Measurements from ENCODE around the gene COG2.
"Not testable (repeated sequence)": the region's sequence is repeated elsewhere in the genome, so short reads cannot be mapped to it uniquely, and the experiment has no call there.

The COG2 gene

DNA sequence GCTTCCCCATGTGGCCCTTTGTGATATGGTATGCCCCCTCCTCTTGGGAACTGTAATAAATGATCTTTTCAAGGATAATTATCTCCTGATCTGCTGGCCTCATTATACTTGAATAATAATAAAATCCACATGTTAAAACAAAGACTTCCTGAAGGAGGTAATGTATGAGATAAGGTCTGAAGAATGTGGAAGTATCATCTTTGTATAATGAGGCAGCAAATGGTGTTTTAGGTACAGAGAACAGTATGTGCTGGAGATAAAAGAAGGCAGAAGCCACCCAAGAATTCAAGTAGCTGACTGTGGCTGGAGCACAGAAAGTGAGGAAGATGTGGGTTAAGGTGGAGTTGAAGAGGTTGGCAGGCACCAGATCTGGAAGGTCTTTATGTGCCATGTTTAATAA is 12.8 kb upstream of the COG2 start:
- no peak for DNase-seq

DNA sequence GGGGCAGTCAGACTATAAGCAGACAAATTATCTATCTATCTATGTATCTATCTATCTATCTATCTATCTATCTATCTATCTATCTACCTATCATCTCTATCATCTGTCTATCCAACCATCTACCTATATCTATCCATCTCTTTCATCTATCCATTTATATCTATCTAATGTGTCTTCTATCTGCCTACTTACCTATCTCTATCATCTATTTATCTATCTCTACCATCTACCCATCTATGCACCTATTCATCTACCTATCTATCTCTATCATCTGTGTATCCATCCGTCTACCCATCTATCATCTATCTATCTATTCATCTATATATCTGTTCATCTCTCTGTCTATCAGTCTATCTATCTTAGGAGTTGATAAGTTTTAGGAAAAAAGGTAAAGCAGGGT is 10.8 kb upstream of the COG2 start:
- no peak for DNase-seq

DNA sequence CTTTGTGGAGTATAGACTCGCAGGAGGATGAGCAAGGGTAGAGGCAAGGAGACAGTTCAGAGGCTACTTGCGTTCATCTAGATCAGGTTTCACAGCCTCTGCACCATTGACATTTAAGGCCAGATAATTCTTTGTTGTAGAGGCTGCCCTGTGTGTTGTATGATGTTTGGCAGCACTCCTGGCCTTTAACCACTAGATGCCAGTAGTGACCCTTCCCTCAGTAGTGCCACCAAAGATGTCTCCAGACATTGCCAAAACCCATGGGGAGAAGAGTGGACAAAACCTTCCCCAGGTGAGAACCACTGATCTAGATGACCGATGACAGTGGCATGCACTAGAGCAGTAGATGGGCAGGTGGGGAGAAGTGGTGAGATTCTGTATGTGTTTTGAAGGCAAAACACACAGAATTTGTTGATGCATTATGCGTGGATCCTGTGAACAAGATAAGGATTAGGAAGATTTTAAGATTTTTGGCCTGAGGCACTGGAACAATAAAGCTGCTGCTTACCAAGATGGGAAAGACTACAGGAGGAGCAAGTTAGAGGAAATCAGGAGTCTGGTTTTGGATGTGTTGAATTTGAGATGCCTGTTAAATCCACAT is 9.9 kb upstream of the COG2 start:
- peak; percentile 27 for DNase-seq

DNA sequence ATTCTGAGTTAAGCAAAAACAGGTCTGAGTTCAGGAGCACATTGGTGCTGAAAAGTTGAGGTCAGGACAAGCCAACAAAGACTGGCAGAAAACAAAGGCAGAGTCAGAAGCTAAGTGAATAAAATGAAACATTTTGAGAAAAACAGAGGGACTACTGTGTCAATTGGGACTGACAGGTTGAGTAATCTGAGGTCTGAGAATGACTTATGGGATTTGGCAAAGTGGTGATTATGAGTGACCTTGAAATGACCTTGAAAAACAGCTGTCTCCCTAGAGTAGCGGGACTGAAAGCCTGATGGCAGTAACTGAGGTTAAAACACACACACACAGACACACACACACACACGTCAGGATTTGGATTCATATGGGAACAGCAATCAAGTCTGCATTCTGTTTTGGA is 8.8 kb upstream of the COG2 start:
- peak; percentile 19 for DNase-seq

DNA sequence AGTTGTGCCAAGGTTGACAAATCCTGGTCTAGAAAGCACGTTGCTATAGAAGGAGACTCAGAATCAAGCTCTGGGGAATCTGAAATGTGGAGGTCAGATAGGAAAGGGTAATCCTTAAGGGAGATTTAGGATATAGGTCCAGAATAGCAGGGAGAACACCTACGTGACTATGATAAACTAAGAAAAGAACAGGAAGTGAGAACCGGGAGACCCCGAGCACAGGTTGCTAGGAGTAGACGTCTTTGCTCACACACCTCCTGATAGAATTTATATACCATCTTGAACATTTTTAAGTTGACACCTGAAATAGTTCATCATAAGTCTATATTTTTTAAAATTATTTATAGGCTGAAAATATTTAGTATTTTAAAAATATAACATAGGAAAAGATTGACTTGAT is 7.9 kb upstream of the COG2 start:
- no peak for DNase-seq

DNA sequence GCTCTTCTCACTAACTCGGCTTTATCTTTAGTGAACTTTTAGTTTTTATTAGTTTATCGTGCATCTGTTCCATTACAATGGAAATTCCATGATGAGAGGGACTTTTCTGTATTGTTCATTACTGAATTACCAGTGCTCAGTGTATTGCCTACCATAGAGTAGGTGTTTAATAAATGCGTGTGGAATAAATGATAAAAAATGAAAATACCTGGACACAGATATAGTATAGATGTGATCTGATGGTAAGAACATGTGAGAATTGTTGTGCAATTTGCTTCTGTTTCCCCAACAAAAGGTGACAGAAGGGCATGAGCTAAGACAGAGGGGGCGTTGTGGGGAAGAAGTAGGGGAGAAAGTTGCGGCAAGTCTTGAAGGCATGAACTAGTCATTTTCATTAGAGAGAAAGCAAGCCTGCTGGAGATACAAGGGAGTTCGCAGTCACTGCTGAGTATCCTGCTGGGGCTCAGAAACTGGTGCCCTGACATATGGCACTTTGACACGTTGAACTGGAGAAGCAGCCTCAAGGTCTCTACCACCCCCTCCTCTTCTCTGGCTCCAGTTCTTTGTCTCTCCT is 5.6 kb upstream of the COG2 start:
- DNase-seq, result no peak

DNA sequence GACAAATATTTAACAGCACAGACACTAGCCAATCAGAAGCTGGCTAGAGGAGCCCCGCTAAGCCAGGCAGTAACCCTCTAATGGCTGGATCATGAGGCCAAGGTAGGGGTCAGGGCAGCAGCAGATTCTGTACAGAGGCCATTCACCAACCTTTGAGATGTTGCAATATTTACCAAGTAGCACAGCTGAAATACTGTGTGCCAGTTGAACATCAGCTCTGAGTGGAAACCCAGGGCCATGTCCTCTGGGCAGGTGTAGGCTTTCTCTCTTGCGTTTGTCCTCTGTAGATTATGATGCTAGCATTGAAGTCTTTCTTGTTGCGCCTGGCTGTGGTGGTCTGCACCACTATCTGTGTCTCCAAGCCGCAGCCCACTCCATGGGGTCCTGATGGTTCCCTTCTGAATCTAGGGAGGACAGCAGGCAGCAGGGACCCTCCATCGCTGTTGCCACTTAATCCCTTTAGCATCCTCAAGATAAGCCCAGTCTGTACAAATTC is 2.5 kb upstream of the COG2 start:
- DNase-seq, result no peak

DNA sequence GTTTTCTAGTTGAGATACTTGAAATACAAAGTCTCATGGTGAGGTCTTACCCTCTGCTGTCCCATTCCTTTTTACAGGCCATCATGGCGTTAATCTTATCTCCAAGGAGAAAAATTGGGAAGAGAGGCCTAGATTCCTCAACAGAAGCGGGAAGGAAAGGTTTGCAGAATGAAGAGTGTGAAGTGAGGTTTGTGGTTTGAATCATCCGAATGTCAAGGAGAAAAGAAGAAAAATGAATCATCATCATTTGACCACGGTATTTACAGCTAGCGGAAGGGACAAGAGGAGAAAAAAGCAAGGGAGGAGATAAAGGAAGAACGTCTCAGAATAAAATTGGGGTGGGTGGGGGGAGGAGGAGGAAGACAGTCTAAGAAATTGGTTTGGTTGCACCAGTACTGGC is 935 bp upstream of the COG2 start:
- peak; percentile 62 for DNase-seq

DNA sequence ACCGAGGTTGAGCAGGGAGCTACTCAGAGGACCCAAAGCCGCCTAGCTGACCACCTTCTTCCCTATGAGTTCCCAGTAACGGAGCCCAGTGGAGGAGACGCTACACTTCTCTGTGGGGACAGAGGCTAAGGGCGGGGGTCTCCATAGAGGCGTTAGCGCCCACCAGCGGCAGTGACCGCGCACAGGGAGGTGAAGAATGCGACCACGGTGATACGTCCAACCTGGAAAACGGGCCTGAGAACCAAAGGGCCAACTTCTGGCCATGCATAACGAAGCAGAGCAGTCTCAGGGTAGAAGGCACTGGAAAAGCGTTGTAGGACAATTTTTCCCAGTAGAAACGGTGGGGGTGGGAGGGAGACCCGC is 400 bp upstream of the COG2 start:
- DNase-seq, result peak; percentile 38

DNA sequence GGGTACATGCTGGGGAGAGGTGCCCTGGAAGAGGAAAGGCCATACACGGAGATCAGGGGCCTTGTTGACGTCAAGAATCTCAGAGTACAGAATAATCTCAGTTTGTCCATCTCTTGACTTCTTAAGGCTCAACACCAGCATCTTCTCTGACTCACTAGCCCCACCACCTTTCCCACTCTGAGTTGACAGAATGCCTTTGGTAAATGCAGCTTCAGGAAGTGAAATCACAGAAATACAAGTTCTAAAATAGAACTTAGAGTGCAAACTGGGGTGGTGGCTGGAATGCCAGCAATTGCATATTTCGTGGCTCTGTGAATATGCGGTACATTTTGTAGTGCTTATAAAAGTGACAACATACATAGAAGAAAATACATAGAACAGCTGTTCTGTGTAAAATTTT is 1.6 kb downstream of the COG2 start:
- peak; percentile 70 for DNase-seq

DNA sequence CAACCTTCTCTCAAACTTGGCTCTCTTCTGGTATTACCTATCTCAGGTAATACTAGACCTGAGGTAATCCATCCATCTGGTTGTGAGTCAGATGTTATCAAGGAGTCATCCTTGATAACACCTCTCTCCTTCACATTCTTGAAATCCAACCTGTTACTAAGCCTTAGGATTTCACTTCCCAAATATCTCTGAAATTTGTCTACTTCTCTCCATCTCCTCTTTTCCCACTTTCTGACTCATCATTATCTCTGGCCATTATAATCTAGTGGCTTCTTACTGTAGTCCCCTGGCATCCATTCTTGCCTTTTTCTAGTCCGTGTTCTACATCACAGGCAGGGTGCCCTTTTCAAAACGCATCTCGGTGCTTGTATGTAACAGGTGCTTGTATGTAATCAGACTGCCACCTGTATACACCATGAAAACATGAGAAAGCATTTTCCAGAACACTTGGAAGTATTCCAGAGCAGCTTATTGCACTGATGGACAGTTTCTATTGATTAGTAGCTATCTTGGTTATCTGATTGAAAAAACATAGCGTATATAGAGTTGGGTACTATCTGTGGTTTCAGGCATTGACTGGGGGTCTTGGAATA is 4.5 kb downstream of the COG2 start:
- DNase-seq, result no peak

DNA sequence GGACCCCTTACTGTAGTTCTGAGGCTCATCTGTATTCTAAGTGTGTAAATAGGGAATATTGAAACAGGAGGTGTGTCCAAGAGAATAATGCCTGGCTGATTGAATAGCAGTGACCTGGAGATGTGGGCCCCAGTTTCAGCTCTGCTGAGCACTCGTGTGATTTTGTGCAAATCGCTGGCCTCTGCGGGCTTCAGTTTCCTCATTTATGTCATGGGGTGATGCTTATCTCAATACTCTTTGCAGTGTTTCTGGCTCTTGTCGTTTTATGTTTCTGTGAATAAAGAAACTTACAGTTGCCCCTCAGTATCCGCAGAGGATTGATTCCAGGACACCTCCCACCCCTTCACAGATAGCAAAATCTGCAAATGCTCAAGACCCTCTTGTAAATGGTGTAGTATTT is 5.0 kb downstream of the COG2 start:
- DNase-seq, result no peak

DNA sequence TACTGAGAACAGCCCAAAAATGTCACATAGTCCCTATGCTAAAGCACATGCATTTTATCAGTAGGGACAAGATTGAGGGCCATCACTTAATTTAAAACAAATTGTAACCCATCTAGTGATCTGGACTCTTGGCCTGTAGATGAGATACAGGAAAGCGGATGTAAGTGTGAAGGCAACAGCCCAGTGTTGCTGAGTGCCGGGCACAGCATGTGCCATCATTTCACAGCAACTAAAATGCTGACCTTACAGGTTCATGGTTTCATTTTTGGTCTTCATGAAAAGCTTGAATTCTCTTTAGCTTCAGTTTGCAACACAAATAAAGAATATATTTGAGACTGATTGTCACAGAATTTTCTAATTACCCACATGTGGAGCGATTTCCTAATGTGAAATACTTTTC is 5.8 kb downstream of the COG2 start:
- DNase-seq, result no peak

DNA sequence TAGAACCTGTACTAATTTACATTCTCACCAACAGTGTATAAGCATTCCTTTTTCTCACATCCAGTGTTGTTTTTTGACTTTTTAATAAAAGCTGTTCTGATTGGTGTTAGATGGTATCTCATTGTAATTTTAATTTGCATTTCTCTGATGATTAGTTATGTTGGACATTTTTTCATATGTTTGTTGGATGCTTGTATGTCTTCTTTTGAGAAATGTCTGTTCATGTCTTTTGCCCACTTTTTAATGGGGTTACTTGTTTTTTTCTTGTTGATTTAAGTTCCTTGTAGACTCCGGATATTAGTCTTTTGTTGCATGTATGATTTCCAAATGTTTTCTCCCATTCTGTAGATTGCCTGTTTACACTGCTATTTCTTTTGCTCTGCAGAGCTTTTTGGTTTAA is 8.0 kb downstream of the COG2 start:
- DNase-seq, result no peak

DNA sequence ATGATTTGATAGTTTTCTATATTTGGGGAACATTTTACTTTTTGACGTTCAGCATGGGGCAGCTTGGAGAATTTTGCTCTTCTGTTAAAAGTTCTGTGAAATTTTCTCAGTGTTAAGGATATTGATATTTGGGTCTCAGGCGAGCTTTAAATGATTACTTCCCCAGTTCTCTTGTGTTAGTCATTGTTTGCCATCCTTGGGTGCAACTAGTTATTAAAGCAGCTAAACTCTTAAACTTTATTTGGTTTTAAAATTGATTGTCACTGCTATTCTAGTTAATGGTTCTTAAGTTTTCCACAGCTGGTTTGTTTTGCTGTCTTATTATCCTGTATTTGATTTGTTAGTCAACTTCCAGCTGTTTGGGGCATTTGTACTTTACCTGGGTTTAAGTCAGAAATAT is 9.0 kb downstream of the COG2 start:
- DNase-seq, result no peak

DNA sequence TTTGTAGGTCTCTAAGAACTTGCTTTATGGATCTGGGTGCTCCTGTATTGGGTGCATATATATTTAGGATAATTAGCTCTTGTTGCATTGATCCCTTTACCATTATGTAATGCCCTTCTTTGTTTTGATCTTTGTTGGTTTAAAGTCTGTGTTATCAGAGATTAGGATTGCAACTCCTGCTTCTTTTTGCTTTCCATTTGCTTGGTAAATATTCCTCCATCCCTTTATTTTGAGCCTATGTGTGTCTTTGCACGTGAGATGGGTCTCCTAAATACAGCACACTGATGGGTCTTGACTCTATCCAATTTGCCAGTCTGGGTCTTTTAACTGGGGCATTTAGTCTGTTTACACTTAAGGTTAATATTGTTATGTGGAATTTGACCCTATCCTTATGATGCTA is 14.4 kb downstream of the COG2 start:
- DNase-seq, result not testable (repeated sequence)

DNA sequence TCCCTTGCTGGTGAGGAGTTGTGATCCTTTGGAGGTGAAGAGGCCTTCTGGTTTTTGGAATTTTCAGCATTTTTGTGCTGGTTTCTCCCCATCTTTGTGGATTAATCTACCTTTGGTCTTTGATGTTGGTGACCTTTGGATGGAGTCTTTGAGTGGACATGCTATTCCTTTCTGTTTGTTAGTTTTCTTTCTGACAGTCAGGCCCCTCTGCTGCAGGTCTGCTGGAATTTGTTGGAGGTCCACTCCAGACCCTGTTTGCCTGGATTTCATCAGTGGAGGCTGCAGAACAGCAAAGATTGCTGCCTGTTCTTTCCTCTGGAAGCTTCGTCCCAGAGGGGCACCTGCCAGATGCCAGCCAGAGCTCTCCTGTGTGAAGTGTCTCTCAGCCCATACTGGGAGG is 15.8 kb downstream of the COG2 start:
- DNase-seq, result not testable (repeated sequence)

DNA sequence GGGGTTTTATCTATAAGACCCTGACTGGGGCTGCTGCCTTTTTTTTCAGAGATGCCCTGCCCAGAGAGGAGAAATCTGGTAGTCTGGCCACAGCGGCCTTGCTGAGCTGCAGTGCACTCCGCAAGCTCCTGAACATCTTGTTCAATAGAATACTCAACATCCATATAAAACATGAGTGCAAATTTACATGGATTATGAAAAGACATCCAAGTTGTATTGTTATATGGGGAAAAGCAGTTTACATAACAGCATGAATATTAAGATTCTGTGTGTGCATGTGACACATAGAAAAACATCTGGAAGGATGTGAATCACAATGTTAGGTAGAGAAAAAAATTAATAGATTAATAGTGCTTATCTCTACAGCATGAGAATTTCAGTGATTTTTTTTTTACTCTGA is 16.4 kb downstream of the COG2 start:
- DNase-seq, result no peak

DNA sequence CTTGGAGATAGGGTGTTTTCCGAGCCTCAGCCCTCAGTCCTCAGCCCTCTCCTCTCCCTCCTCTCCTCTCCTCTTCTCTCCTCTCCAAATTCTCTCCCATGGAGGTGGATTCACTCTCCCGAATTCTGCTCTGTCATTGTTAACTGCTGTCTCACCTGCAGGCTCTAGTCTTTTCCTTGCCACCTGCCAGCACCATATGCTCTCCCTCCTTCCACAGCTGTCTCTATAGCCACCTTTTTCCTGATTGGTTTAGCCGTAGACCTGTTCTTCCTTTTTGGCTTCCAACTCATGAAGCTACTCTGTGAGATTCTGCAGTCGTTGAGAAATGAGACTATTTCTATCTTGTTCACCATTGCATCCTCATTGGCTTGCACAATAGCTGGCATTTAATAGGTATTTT is 19.7 kb downstream of the COG2 start:
- peak; percentile 10 for DNase-seq

DNA sequence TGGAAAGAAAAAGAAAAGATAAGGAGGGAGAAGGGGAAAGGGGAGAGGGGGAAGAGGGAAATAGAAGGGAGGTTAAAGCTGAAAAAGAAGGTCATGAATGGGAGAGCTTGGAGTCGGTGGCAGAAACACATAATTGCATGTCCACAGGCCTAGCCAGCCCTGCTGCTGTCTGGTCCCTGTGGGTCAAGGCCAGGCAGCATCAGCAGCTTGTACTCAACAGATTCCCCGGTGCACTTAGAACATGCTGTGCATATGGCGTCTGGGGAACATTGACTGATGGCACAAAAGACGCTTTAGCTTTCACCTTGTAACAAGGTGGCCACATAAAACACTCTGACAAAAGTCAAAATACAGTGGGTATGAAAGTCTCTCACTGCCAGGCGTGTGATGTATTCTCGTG is 25.9 kb downstream of the COG2 start:
- DNase-seq, result no peak

DNA sequence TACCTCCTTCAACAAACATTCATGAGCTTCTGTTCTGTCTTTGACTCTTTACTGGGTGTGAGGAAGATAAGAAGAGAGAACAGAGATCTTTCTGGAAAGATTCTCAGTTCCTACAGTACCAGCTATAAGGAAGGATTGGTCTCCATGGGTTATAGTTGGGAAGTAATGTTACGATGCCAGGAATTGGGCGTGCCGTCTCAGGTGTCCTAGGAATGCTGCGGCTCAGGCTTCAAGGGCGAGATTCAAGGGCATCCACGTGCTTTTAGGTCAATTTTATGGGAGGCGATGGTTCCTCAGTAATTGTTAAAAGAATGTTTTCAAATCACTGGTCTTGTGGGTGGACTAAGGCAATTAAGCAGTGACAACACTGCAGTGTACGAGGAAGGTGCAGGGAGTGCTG is 27.3 kb downstream of the COG2 start:
- no peak for DNase-seq

DNA sequence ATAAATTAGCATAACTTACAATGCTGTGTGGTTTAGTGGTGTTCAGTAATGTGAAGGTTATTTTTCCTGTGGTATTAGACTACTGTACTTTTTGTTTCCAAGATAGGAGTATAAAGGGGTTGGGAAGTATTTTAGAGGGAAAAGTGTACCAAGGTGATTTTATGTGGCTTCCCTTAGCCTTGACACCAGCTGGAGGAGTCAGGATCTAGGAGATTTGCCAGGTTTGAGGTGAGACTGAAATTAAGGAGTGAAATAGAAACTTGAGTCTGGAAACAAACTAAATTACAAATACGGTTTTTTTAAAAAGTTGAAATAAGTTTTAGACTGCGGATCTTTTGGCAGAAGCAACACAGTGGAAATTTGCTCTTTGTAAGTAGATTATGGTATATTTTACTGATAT is 32.3 kb downstream of the COG2 start:
- no peak for DNase-seq

DNA sequence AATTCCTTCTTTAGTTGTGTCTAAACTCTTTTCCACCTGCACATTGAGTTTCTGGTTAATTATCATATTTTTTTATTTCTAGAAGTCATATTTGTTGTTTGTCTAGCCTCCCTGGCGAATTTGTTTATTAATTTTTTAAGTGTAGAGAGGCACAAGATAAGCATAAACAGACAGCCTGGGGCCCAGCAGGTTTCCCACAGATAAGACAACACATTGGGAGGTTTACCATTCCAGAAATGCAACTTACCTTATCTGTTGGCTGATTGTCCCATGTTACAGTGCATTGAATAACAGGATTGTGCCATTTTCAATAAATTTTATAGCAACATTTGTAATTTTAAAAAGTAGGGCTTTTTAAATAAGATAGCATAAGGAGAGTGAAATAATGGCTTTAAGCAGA is 34.9 kb downstream of the COG2 start:
- no peak for DNase-seq

DNA sequence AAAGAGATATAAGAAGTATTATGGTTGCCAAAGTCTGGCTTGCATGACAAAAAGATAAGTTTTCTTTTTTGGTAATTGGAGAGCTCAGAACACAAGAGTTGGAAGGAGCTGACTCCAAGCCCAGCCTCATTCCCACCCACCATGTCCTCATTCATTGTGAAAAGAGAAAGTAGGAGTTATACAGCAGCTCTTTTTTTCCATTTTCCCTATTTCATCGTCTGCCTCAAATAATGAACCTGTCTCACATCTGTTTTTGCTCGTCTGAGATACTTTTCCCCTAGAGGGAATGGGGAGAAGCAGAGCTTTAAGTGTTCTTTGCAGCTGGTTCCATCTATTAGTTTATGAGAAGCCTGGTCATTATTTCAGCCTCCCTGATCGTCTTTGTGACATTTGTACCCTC is 36.9 kb downstream of the COG2 start:
- no peak for DNase-seq

DNA sequence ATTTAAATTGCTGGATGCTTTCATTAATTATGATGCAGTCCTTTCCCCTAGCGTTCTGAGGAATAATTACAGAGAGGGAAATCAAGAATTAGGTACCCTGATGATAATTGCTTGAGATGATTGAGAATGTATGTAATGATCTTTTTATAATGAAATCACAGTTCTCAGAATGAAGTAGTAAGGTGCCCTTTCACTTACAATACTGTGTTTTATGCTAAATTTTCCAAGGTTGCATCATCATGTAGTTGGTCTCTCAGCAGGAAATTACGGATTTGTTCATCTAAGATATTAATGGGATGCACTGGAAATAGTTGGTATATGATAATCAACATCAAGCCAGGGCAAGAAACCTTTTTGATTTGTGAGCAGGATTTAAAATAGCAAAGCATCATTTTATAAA is 37.5 kb downstream of the COG2 start:
- no peak for DNase-seq

Data from MV-4-11 (cell line).